ENCODE results near the gene IL13.

IL13 gene

GRCh38 chr5:132673488-132673887, 15.5 kb downstream of the IL13 start:
- DNase-seq, result no peak

- DNase-seq, result no peak
Measured at GRCh38 chr5:132673939-132674630, 16.1 kb downstream of the IL13 start, which contains the start of gene IL4. IL4 (plus strand) TSS chr5:132673989; CDS start chr5:132674051, 62 bp downstream.

GRCh38 chr5:132674671-132675506, 16.9 kb downstream of the IL13 start:
- DNase-seq, result no peak

DNA sequence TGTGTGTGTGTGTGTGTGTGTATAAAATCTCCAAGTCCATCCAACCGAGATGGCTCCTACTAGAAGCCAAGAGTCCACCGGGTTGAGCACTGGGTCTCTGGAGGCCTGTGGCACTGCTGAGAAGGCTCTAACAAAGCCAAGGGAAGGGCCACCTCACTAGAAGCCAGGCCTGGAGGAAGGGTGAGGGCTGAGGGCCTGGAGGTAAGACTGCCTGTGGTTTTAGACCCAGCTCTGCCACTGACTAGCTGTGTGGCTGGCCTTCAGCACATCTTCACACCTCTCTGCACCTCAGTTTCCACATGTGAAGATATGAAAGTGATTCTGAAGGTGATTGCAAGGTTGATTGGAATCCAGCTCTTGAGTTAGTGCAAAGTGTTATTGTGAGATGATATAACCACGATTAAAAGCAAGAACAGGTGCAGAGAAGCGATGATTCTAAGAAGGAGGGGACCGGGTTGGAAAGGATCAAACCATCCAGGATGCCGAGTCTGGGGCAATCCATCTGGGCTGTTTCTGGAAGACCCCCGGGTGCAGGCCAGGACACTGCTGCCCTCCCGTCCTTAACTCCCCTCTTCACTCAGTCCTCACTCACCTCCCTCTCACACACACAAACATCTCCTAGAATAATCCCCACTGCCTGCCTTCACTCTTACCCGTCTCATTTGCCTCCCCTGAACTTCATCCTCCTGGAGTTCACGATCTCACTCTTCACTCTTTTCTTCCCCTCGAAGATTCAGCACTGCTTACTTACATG, 18.1 kb downstream of the IL13 start:
- DNase-seq, result no peak

DNA sequence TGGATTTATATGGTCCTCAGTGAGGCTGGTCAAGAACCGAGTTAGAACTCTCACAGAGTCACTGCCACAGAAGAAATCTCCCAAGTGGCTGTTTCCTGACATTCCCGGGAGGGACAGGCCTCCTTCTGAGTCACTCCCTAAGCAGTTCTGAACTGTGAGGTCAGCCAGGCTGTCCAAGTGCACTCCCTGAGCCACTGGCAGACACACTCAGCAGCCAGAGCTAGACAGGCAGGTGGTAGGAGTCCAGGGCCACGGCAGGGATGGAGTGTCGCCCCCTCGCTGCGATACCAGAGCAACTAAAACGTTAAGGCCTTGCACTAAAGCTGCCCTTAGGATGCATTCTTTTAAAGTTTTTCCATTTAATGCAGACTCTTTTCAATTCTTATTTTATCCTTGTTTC, 19.2 kb downstream of the IL13 start:
- DNase-seq, result no peak

DNA sequence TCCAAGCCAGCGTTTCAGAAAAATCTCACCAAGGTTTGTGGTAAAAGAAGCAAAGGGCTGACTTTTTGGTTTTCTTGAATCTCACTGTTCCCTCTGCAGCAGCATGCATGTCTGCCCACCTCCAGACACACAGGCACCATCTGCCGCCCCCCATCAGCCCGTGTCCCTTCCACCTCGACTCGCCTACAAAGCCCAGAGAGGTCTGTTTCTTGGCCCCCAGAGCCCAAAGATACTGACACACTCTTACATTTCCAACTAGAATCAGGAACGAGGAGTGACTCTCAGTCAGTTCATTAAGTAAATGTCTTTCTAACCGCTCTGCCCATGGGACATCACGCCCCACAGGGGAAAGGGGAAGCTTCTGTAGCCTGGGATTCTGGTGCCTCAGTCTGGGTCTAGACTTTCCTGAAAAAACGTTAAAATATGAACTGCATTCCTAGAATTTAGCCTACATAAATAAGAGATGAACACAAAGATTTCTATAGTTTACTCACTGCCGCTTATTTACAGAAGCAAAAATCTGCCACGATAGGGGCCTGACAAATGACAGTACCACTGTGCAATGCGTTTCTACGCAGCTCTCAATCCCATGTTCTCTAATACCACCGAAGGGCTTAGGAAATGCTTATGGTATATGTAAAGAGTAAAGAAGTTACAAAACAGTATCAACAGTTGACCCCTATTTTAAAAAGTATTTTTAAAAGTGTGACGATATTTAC, 19.9 kb downstream of the IL13 start:
- DNase-seq, result no peak

GRCh38 chr5:132678735-132679134, 20.8 kb downstream of the IL13 start:
- DNase-seq, result no peak

DNA sequence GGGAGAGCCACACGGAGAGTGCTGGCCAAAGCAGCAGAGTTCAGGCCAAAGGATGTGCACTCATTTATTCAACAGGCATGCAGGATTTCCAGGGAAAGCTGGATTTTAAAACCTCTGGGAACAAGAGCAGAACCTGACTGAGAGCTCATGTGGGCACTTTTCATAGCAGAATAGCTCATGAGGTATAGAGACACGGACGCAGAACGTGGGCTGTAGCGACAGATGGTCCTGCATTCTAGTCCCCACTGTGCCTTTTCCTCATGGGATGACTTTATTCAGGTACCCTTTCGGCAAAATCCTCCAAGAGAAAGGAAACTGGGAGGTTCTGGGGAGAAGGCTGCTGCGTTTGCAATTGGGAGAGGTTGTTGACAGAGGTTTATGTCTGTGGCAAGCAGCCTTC, 21.2 kb downstream of the IL13 start:
- DNase-seq, result no peak

DNA sequence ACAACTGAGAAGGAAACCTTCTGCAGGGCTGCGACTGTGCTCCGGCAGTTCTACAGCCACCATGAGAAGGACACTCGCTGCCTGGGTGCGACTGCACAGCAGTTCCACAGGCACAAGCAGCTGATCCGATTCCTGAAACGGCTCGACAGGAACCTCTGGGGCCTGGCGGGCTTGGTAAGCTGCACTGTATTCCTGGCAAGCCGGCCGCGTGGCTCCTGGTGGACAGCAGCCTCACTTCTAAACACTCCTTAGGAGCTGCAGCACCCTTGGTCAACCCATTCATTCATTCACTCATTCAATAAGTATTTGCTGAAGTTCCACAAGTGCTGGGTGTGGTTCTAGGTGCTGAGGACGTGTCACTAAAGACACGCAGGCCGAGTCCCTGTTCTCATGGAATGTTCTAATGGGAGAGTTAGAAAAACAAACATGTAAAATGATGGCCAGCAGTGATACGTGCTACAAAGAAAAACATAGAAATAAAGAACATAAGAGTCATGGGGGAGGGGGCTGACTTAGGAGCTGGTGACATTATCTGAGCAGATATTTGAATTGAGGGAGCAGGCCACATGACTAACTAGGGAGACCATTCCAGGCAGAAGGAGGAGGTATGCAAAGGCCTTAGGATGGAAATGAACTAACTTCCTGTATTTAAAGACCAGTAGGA, 21.9 kb downstream of the IL13 start:
- no peak for DNase-seq

DNA sequence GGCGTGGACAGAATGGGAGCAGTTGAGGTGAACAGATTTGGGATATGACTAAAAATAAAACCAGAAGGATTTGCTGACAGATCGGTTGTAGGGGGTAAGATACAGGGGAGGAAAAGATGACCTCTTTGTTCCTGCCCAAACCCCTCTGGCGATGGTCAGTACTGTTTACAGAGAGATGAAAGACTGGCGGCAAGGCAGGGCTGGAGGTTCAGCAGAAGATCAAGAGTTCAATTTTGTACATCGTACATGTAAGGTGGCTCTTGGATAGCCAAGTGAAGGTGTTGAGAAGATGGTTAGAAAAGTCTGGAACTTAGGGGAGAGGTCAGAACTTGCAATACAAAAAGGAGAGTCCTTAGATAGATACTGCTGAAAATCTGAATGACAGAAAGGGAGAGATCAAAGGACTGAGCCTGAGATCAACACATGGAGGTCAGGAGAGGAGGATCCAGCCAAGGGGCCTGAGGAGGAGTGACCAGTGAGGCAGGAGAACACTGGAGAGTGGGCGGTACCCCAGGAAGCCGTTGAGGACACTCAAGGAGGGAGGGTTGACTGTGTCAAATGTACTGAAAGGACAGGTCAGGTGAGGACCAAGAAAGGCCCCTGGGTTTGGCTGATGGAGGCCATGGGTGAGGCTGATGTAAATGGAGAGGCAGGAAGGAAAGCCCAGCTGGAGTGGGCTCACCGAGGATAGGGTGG, 23.0 kb downstream of the IL13 start:
- no peak for DNase-seq

DNA sequence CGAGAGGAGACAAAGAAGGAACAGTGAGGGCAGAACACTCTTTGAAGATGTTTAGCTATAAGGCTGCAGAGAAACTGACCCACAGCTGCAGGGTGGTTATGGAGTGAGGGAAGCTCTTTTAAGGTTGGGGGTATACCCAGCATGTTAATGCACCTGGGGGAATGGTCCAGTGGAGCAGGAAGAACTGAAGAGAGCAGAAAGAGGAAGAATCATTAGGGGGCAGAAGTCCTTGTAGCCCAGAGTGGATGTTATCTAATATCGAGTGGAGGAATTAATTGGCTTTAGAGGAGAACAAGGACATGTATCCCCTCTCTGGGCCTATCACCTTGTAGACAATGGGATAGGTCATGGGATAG, 23.5 kb downstream of the IL13 start:
- DNase-seq, result no peak

DNA sequence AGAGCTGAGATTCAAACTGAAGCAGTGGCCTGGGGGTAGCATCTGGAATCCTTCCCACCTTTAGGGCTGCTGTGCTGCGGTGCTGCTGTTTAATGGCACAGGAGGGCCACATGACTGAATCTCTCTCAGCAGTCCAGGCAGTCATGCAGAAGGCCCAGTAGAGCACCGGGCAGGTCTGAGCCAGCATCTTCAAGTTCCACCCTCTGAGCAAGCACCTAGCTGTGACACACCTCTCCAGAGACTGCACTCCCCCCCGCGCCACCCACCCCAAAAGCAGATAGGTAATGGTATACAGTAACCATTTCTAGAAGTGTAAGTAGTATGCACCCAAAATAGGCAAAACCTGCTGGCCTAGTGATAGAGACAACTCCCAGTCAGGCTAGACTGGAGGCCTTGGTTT, 24.0 kb downstream of the IL13 start:
- DNase-seq, result no peak

- DNase-seq, result no peak
Measured at GRCh38 chr5:132684491-132684890, 26.5 kb downstream of the IL13 start.

- no peak for DNase-seq
Measured at GRCh38 chr5:132684922-132685720, 27.1 kb downstream of the IL13 start.

GRCh38 chr5:132686193-132686592, 28.2 kb downstream of the IL13 start:
- DNase-seq, result no peak

DNA sequence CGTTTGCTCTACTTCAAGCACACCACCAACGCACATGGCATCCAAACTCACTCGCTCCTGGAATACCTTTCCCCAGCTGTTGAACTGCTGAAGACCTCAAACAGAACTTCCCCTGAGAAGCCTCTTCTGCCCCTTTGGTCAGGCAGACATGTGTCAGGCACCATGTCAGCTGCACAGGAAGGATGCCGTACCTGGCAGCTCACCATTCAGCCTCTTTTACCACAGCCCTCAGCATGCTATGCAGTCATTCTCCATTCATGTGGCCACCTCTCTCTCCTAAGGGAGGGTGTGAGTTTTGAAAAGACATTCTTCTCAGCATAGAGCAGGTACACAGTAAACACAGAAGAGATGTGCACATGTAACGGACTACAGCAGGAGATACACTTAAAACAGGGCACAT, 30.0 kb downstream of the IL13 start:
- DNase-seq, result no peak

GRCh38 chr5:132688536-132689339, 30.8 kb downstream of the IL13 start:
- no peak for DNase-seq

- DNase-seq, result no peak
Measured at GRCh38 chr5:132689513-132689912, 31.5 kb downstream of the IL13 start.

DNA sequence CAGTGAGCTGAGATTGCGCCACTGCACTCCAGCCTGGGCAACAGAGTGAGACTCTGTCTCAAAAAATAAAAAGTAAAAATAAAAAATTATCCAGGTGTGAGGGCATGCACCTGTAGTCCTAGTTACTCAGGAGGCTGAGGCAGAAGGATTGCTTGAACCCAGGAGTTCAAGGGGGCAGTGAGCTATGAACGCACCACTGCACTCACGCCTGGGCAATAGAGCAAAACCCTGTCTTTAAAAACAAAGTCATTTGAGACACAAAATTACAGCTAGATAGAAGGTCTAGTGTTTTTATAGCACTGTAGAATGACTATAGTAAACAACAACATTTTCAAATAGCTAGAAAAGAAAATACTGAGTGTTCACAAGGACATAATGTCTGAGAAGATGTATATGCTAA, 32.2 kb downstream of the IL13 start:
- no peak for DNase-seq

Measured in activated CD4-positive, CD25-positive, alpha-beta regulatory T cell treated with anti-CD3 and anti-CD28 coated beads, Interleukin-2, amount 50 U/mL, for 72 hours (primary cell).